Activated CD4-positive, alpha-beta T cell treated with anti-CD3 and anti-CD28 coated beads, Interleukin-2, amount 50 U/mL, for 4 hours (primary cell): ENCODE measurements around the gene ZNF883.
A peak's percentile ranks its signal among the peaks of the same experiment; 100 is the strongest.
"Not testable (repeated sequence)": the region's sequence is repeated elsewhere in the genome, so short reads cannot be mapped to it uniquely, and the experiment has no call there.

Experiments
- DNase-seq, 2 experiments: peaks; one replicate each; pipeline ENCODE4 v3.0.0-alpha.2; 2020

ZNF883 gene

DNA sequence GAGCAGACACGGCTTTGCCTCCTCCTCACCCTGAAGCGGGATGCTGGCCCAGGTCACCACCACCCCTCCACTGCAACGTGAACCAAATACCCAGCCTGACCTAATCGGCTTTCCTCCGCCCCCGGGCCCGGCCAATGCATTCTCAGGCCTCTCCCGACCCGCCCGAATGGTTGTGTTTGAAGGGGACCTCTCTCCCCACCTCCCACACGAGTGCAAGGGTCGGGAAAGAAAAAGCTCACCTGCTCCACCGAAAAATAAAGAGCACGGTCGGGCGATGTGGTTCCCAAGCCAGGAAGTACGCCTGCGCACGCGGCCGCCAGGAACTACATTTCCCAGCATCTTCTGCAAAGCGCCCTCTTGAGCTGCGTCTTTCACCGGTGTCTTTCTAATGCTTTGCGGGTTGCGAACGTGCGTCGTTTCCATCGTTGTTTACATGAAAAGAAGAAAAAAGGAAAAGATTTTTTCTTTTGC, at the start of gene ZNF883:
ZNF883 (minus strand) TSS at position 282 of the 471 bp plus-strand sequence.
- peak in 1 of 2 experiments; percentile 1 for DNase-seq

DNA sequence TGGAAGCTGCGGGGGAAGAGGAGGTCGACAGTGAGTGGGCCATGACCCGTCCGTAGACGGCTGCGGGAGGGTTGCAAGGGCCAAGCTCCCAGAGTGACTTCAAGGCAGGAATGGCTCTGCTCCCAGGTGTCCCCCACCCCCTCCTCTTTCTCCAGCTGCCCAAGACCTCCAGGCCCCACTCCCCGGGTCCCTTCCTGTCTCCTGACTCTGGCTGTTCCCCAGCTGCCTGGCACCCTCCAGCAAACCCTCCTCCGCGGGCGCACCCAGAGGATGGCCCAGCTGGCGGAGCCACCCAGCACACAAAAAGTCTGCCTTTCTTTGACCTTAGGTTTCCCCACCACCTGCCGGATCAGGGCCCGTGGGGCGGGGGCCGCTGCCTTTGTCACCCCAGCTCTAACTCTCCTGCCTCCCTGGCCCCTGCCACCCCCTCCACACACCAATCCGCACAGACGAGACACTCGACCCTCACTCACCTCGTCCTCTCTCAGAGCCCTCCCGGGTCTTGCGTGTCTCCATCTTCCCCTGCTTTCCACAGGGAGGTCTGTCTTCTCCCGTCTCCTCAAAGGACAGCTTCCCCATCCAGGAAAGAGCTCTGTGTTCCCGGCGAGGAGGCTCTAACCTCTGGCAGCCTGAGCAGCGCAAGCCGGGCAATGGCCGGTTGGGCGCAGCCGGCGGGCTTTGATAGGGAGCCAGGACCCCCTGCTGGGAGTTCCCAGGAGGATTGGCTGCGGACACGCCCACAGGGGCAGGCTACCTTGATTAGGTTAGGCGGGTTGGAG, 49.3 kb upstream of the ZNF883 start:
- DNase-seq, result not testable (repeated sequence)

DNA sequence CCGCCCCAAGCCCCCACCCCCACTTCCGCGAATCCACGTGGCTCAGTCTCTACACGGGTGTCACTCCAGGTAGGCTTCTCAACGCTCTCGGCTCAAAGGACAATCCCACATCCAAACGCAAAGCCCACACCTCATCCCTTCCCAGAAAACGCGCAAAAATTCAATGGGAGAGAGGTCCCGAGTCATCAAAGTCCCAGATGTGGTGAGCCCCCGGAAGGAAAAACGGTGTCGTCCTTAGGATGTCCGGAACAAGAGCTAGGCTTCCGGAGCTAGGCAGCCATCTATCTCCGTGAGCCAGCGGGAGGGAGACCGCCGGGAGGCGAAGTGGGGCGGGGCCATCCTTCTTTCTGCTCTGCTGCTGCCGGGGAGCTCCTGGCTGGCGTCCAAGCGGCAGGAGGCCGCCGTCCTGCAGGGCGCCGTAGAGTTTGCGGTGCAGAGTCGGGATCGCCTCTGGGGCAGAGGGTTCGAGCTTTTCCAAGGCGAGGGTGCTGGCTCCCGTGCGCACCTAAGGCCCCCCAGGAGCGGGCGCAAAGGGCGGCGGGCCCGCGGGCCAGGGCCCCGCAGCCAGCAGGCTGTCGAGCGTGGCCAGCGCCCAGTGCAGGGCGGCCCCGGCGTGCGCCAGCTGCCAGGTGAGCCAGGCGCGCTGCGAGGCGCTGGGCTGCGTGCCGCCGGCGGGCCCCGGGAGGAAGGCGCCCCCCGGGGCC, 47.7 kb upstream of the ZNF883 start:
- peak in 1 of 2 experiments; percentile 14 for DNase-seq

DNA sequence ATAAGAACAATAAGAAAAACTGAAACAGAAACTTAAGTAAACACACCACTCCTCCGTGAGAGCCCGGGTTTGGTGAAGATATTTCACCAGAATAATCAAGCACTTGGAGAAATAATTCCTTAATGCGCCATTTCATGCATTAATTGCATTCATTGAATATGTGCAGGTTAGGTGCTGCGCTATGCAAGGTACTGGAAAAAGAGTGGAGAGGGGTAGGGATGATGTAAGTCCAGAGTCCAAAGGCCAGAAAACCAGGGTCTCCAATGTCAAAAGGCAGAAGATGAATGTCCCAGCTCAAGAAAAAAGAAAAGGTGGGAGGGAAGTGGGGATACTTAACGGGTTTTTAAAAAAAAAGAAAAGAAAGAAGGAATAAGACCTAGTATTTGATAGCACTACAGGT, 45.2 kb upstream of the ZNF883 start:
- no peak for DNase-seq

DNA sequence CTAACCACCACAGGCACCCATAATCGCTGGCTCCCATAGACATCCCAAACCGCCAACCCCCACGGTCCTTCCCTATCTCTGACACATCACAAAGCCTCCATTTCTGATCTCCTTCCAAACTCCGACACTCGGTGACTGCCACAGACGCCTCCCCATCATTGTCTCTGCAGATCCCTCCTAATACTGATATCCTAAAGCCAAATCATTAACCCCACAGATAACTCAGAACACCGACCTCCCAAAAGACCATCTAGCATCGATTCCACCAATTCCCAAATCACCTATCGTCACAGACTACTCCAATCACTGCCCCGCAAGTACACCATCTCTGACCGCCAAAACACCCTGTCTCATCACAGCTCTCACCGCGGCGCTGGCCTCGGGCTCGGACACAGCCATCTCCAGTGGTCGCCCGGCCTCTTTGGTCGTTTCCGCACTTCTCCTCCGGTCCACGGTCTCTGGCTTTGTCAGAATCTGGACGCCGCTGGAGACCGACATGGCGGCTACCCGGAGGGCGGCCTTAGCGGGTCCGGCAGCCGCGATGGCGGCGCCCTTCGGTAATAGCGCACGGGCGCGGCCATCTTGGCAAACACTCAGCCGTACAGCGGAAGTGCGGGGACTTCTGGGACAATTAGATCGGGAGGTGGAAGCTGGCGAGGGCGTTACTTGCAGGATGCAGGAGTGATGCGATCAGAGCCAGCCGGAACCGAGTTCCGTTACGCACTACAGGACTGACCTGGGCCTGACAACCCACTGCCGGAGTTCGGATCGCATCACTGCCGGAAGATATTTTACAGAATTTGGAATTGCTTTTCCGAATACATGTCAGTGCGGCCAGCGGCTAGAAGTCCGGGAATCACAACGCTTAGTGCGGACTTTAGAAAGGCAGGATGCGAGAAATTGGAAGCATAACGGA, 44.5 kb upstream of the ZNF883 start, which contains the start of gene ZFP37:
ZFP37 (minus strand) TSS at position 534 of the 916 bp plus-strand sequence; CDS start at position 498, 36 bp downstream.
- peak; percentile 58 to 59 for DNase-seq

DNA sequence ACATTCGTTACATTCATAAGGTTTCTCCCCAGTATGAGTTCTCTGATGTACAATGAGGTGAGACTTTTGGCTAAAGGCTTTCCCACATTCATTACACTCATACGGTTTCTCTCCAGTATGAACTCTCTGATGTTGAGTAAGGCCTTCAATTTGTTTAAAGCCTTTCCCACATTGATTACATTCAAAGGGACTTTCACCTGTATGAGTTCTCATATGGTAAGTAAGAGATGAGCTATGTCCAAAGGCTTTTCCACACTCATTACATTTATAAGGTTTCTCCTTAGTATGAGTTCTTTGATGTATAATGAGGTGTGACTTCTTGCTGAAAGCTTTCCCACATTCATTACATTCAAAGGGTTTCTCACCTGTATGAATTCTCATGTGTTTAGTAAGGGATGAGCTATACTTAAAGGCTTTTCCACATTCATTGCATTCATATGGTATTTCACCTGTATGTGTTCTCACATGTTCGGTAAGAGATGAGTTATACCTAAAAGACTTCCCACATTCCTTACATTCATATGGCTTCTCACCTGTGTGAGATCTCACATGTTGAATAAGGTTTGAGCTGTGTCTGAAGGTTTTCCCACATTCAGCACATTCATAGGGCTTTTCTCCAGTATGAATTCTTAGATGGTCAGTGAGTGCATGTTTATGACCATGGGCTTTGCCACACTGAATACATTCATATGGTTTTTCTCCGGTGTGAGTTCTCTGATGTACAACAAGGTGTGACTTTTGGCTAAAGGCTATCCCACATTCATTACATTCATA, 31.1 kb upstream of the ZNF883 start:
- DNase-seq, result no peak

DNA sequence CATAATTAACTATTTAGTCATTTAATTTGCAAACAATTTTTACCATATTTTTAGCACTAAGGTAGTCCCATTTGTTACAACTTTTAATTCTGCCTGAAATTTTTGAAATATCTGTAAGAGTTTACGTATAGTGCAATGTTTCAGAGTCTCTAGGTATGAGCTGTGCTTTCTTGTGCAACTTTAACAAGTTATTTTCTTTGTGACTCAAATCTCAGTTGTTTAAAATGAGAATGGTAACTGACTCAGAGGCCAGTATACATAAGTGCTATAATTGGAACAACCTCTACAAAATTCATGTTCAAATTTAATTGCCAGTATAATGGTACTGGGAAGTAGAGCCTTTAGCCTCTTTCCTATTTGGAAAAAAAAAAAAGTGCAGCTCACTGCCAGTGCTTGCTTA, 14.2 kb upstream of the ZNF883 start:
- DNase-seq, result no peak

DNA sequence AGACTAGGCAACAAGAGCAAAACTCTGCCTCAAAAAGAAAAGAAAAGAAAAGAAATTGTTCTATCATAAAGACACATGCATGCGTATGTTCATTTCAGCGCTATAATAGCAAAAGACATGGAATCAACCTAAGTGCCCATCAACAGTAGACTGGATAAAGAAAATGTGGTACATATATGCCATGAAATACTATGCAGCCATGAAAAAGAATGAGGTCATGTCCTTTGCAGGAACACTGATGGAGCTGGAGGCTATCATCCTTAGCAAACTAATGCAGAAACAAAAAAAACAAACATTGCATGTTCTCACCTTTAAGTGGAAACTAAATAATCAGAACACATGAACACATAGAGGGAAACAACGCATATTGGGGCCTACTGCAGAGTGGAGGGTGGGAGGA, 6.3 kb upstream of the ZNF883 start:
- DNase-seq, result no peak

DNA sequence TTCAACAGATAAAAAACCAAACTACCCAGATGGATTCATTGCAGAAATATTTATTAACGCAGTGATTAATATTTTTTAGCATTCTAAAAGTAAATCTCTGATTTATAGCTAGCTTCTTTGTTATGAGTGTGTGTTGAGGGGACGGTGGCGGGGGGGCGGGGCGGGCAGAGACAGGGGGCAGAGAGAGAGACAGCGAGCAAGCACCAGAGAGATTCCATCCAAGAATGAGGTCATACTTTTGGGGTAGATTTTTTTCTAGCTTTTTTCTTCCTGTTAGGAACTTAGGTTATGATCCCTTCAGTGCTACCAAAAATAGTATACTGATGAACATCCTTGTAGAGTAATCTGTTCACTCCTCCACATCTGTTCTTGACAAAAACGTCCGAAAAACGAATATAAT, 500 bp upstream of the ZNF883 start:
- DNase-seq, result no peak

DNA sequence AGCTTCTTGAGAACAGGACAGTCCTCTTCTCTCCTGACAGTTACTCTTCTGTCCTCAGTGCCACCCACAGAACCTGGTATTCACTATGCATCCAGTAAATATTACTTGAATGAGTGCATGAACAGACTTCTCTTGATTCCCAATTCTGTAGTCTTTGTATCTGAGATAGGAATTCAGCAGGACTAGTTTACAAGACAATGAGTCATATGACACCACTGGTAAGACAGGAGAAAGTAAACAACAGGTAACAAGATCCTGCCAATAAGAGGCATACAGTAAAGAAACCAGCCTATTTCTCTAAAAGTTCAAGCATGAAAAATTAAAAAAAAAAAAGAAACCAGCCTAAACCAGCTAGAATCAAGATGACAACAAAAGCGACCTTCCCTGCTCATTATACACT, 6.2 kb downstream of the ZNF883 start:
- no peak for DNase-seq

DNA sequence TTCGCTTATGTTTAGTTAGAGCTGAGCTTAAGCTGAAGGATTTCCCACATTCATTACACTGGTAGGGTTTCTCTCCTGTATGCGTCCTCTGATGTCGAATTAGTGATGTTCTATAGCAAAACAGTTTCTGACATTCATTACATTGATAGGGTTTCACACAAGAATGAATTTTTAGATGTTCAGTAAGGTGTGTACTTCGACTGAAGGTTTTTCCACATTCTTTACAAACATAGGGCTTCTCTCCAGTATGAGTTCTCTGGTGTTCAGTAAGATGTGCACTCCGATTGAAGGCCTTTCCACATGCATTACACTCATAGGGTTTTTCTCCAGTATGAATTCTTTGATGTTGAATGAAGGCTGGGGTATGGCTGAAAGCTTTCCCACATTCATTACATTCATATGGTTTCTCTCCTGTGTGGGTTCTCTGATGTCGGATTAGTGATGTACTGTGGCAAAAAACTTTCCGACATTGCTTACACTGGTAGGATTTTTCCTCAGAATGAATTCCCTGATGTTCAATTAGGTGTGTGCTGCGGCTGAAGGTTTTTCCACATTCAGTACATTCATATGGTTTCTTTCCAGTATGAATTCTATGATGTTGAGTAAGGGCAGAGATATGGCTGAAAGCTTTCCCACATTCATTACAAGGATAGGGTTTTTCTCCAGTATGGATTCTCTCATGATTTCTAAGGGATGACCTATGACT, 14.6 kb downstream of the ZNF883 start:
- DNase-seq, result no peak

DNA sequence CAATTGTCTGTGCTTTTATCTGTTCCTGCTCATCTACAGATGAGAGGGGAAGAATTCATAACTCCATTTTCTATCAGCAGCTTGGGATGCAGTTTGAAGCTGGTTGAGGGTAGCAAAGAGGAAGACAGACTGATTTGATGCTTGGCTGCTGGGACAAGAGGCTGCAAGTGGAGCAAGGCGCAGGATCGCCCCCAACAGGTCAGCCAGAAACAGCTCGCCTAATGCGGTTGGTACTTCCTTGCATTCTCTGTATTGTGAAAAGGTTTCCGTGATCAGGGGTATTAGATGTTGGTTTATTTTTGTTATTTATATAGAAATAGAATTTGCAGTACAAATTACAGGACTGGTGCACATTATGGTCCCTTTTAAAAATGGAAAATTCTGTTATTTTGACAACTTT, 40.6 kb downstream of the ZNF883 start:
- no peak for DNase-seq

DNA sequence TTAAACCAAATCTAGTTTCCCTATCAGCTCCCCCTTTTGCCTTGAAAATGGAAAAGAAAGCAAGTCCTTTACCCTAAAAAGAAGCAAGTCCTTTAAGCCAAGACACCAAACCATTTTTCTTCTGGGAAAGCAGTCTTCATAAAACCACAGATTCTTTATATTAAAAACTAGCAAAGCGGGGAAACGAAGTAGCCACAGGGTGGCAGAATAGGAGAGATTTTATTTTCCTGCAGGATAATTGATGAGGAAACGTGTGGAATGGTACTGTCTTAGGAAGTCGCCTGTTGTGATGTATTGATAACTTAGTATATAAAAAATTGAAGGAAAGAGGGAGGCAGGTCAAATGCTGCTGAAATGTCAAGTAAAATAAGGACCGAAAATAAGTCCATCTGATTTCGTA, 41.1 kb downstream of the ZNF883 start:
- no peak for DNase-seq

DNA sequence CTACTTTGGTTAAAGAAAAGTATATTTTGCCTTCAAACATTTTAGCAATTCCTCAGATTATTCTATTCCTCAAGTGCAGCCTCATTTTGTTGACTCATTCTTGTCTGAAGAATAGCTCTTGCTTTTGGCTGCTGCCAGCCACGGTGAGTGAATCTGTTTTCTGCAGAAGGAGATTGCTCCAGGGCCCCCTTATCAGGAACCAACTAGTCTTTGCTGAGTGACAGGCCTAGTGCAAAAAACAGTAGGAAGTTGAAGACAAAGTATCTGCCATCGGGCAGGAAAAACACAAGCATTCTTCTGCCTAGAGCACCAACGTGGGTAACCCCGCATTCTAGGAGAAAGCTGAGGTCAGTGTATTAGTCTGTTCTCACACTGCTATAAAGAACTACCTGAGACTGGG, 42.3 kb downstream of the ZNF883 start:
- no peak for DNase-seq

DNA sequence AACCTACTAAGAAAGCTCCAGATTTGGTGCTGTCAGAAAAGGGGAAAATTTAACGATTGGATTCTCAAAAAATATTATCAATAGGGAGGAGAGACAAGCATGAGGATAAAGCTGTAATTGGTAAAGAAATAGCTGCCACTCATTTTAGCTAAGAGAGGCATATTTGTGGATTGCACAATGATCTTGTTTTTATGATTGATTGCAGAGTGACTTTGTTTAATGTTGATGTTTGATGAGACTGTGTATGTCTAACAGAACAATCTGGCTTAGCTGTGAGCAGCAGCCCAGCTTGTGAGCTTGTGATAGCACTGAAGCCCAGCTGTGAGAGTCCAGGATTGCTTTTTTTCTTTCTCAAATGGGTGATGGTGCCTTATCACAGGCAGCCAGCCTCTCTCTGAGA, 56.4 kb downstream of the ZNF883 start:
- no peak for DNase-seq

DNA sequence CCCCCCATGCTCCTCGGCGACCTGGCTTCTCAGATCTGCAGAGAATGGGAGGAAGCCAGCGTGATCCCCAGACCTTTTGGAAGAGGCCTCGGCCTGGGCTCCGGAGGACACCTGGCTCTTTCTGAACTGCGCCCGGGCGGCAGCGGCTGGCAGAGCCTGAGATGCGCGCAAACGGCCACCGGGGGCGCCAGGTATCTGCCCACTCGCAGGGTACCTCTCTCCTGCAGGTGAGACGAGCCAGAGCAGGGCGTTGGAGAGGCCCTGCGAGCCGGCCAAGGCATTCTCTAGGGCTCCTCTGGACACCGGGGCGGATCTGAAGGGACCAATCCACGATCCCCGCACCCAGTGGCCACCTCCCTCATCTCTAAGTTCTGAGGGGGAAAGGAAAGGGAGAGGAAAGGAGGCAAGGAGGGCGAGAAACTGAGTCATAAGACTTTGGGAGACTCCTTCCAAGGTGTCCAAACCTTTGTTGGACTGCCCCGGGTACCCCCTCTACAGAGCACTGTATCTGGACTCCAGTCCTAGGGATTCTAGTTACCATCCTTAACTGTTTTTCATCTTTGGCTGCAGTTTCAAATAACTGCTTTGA, 66.3 kb downstream of the ZNF883 start:
- no peak for DNase-seq

DNA sequence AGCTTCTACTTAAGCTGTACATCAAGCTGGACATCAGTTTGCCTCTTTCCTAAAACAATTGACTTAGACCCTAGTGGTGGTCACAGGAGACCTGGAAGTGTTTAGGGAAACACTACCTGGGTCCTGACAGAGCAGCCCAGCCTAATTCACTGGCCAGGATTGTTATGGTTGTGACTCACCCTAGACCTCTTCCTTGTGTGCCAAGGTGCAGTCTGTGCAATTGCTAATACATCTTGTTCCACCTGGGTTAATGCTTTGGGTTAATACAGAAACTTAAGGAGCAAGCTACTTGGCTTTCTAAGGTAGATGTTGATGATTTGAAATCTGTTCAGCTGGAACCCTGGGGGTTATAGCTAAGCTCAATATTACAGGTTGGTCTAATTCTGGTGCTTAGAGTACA, 72.6 kb downstream of the ZNF883 start:
- DNase-seq, result no peak

DNA sequence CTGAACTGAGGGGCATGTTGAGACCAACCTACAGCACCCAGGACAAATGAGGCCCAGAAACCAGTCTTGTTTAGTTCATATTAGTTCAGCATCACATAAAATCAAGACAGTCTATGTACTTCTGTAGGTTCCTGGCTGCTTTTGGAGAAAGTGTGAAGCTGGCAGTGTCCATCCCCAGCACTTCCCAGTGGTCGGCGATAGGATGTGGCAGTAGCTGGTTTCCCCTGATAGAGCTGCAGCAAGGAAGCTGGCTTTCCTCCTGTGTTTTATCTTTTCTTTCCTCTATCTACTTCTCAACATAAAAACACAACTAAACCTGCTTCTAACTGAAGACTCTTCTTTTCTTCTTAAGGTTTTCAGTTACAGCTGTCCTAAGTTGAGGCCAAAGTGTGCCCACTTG, 78.3 kb downstream of the ZNF883 start:
- DNase-seq, result no peak

DNA sequence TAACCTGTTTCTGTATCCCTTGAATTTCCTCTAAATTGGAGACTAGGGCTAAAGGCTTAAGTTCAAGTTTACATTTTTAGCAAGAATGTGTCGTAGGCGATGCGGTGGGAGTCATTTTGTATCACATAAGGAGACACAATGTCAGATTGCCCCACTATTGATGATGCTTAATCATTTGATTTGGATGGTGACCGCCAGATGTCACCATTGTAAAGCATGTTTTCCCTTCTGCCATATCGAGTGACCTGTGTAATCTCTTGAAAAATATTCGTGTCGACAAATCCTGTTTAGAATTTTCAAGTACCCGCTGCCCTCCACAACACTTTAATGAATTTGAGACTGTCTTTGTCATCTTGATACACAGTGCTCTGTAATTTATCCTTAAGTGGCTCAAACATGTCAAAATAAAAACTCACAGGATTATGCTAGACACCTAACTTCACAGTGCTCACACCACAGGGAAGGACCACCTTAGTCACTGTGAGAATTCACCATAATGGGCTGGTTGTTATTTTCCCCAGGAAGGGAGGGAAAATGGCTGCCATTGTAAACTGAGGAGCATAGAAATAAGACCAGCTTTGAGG, 86.8 kb downstream of the ZNF883 start:
- DNase-seq, result no peak

DNA sequence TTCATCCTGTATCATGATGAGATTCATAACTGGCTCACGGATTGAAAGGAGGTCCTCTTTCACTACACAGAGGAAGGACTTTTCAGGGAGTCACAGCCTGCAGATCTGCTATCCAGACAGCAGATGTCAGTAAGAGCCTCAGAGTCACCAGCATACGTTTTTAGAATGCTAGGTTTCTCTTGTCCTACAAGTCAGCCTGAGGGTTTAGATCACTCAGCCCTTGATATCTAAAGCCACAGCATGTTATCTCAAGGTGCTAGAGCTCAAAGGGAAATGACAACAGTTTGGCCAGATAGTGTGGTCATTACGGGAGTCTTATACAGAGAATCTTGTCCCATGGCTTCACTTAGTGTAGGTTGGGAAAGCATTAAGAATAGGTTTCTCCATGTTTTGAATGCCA, 90.4 kb downstream of the ZNF883 start:
- no peak for DNase-seq

DNA sequence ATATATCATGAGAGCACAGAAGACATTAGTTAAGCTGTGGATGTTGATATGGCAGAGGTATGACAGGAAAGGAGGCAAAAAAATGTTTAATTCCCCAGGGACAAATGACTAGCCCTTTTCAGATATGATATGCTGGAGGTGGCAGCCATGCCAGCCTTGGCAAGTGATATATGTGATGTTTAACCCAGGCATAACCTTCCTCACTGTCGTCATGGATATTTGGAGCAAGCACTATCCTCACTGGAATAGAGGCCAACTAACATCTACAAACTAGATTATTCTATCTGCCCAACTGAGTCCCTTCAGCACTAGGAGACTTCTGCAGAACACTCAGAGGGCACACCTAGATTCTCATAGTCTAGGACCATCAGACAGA, 94.0 kb downstream of the ZNF883 start:
- no peak for DNase-seq
